Measurements from ENCODE around the gene LRRFIP1. TPM values are rescaled to one million over a fixed set of nuclear protein-coding genes. Genes with fewer than 3 reads are reported as not detected.
"Not testable (repeated sequence)": the region's sequence is repeated elsewhere in the genome, so short reads cannot be mapped to it uniquely, and the experiment has no call there.

Gene LRRFIP1
- total RNA-seq, 4 donors from 2014 or later: 51.5 to 95.4 (median 65.6) TPM

- Histone ChIP-seq H3K27ac (no peak overlapping the region), H3K36me3 (no peaks in the 10 kb centered on the region), H3K9me3 (no peaks in the 10 kb centered on the region), H3K4me1 (peaks cover 0 to 35% (median 3%) of the 10 kb centered on the region in 4 donors), H3K27me3 (peaks cover 0 to 9% of the 10 kb centered on the region in 2 donors), H3K4me3 (no peak overlapping the region)
- 80 to 85% methylated on average over 7 of the region's 7 CpGs for WGBS, 2 donors
- no peak for DNase-seq (ENCODE audit: low spot score in 2 of 2)
- TF ChIP-seq CTCF (IDR thresholded peaks at IDR 0.05): no peak
- TF ChIP-seq EP300 (IDR thresholded peaks at IDR 0.05): no peak
- no peak for TF ChIP-seq POLR2A (IDR thresholded peaks at IDR 0.05)
These were observed 39.2 kb downstream of the LRRFIP1 start for GRCh38 chr2:237666606-237667005.

GRCh38 chr2:237667050-237667576 is 39.7 kb downstream of the LRRFIP1 start:
- not testable (repeated sequence) for DNase-seq (ENCODE audit: low spot score in 2 of 2); H3K27ac ChIP-seq; H3K36me3 ChIP-seq; H3K9me3 ChIP-seq; H3K27me3 ChIP-seq; H3K4me3 ChIP-seq
- WGBS, 2 donors: 96 to 98% methylated on average over 6 of the region's 6 CpGs
- H3K4me1 ChIP-seq: peaks cover 0 to 31% (median 3%) of the 10 kb centered on the region in 4 donors

- DNase-seq (ENCODE audit: low spot score in 2 of 2): no peak
- Histone ChIP-seq H3K4me1 (peaks cover 0 to 25% (median 1%) of the 10 kb centered on the region in 4 donors), H3K4me3 (no peak overlapping the region), H3K27ac (no peak overlapping the region), H3K27me3 (peaks cover 0 to 9% of the 10 kb centered on the region in 2 donors), H3K36me3 (no peaks in the 10 kb centered on the region), H3K9me3 (no peaks in the 10 kb centered on the region)
- 56 to 63% methylated on average over 6 of the region's 6 CpGs for WGBS, 2 donors
- TF ChIP-seq EP300 (IDR thresholded peaks at IDR 0.05) (no peak), POLR2A (IDR thresholded peaks at IDR 0.05) (no peak), CTCF (IDR thresholded peaks at IDR 0.05) (no peak)
These were observed 40.5 kb downstream of the LRRFIP1 start for GRCh38 chr2:237667893-237668292.

GRCh38 chr2:237668440-237668839 is 41.1 kb downstream of the LRRFIP1 start:
- Histone ChIP-seq H3K9me3 (no peaks in the 10 kb centered on the region), H3K36me3 (no peaks in the 10 kb centered on the region), H3K27ac (no peak overlapping the region), H3K27me3 (peaks cover 0 to 9% of the 10 kb centered on the region in 2 donors), H3K4me1 (peaks cover 0 to 25% (median 2%) of the 10 kb centered on the region in 4 donors), H3K4me3 (no peak overlapping the region)
- TF ChIP-seq CTCF (IDR thresholded peaks at IDR 0.05) (no peak), POLR2A (IDR thresholded peaks at IDR 0.05) (no peak), EP300 (IDR thresholded peaks at IDR 0.05) (no peak)
- no peak for DNase-seq (ENCODE audit: low spot score in 2 of 2)
- 67 to 82% methylated on average over 6 of the region's 6 CpGs for WGBS, 2 donors

GRCh38 chr2:237669283-237669627 is 41.9 kb downstream of the LRRFIP1 start:
- Histone ChIP-seq H3K27me3 (peaks cover 0 to 9% of the 10 kb centered on the region in 2 donors), H3K4me1 (peaks cover 0 to 29% (median 8%) of the 10 kb centered on the region in 4 donors), H3K27ac (peak overlapping the region in 2 of 4 donors; percentile 30 to 66), H3K4me3 (no peak overlapping the region), H3K36me3 (no peaks in the 10 kb centered on the region), H3K9me3 (no peaks in the 10 kb centered on the region)
- TF ChIP-seq CTCF (IDR thresholded peaks at IDR 0.05) (no peak), POLR2A (IDR thresholded peaks at IDR 0.05) (no peak), EP300 (IDR thresholded peaks at IDR 0.05) (no peak)
- no peak for DNase-seq (ENCODE audit: low spot score in 2 of 2)
- 34 to 36% methylated on average over 3 of the region's 3 CpGs for WGBS, 2 donors
